SK-N-SH (cell line): ENCODE data around the gene GRM6. TPM values are rescaled to one million over a fixed set of nuclear protein-coding genes. Genes with fewer than 3 reads are reported as not detected.

ENCODE experiments used
- CTCF ChIA-PET: fragments of 300-600, 350-600 bp; formaldehyde crosslinking; extraction: SDS; loops from one replicate; lab custom pipeline; 2021; lab: Yijun Ruan, JAX
- POLR2A ChIA-PET: fragments of 350-600 bp; sonication (Branson Sonifier 250); formaldehyde crosslinking; extraction: SDS; loops from one replicate; lab custom pipeline; 2020; ENCODE audit warnings: antibody characterized with exemption, inconsistent platforms; lab: Yijun Ruan, JAX
- DNase-seq: peaks from one replicate; pipeline ENCODE4 v3.0.0; 2012
- H2AFZ ChIP-seq: fragments of 200-600 bp; sonication (generic); 2 replicates; pipeline ENCODE4 v1.8.1; 2016; ENCODE audit warnings: antibody characterized with exemption, mild to moderate bottlenecking, low read depth
- H3F3A ChIP-seq: fragments of 200-600 bp; sonication (generic); replicated peaks from 2 replicates; pipeline ENCODE3; 2016; ENCODE audit warnings: antibody characterized with exemption, mild to moderate bottlenecking; ENCODE audit not compliant: insufficient read depth
- H3K27ac ChIP-seq, 2 experiments: fragments of 200-500 bp in 1 of 2; fragments of 200-600 bp in 1 of 2; sonication (Bioruptor generic) in 1 of 2; sonication (generic), shearing (Covaris generic) in 1 of 2; 2 replicates each; pipeline versions ENCODE4 v1.5.1 to v1.6.1; 2014 to 2016; ENCODE audit warnings: low read depth in 2 of 2, inconsistent platforms in 1 of 2, low read length in 1 of 2, mild to moderate bottlenecking in 1 of 2, mixed read lengths in 1 of 2
- H3K27me3 ChIP-seq: fragments of 200-600 bp; sonication (generic), shearing (Covaris generic); 2 replicates; pipeline ENCODE4 v1.6.1; 2016; ENCODE audit warnings: mixed run types; ENCODE audit not compliant: insufficient read depth
- H3K36me3 ChIP-seq, 2 experiments: fragments of 200-500 bp in 1 of 2; fragments of 200-600 bp in 1 of 2; sonication (Bioruptor generic) in 1 of 2; sonication (generic) in 1 of 2; replicated peaks in 1 of 2; 2 replicates each; pipeline versions ENCODE3 to v1.5.1; 2014 to 2016; ENCODE audit warnings: low read length in 1 of 2, mild to moderate bottlenecking in 1 of 2; ENCODE audit not compliant: insufficient read depth in 2 of 2, control insufficient read depth in 1 of 2
- H3K4me1 ChIP-seq, 2 experiments: fragments of 200-500 bp in 1 of 2; fragments of 200-600 bp in 1 of 2; sonication (Bioruptor generic) in 1 of 2; sonication (generic), shearing (Covaris generic) in 1 of 2; 2 replicates each; pipeline versions ENCODE4 v1.5.1 to v1.6.1; 2014 to 2016; ENCODE audit warnings: low read depth in 1 of 2, low read length in 1 of 2, mixed run types in 1 of 2; ENCODE audit not compliant: insufficient read depth in 2 of 2, control insufficient read depth in 1 of 2
- H3K4me2 ChIP-seq: fragments of 200-600 bp; sonication (generic), shearing (Covaris generic); 2 replicates; pipeline ENCODE4 v1.6.1; 2017; ENCODE audit warnings: mixed run types
- H3K4me3 ChIP-seq, 2 experiments: fragments of 200-500 bp in 1 of 2; fragments of 200-600 bp in 1 of 2; sonication (Bioruptor generic) in 1 of 2; sonication (generic), shearing (Covaris generic) in 1 of 2; 2 replicates each; pipeline versions ENCODE4 v1.5.1 to v1.8.1; 2014 to 2016; ENCODE audit warnings: low read depth in 2 of 2, inconsistent platforms in 1 of 2, low read length in 1 of 2, mild to moderate bottlenecking in 1 of 2, mixed read lengths in 1 of 2, moderate library complexity in 1 of 2
- H3K79me2 ChIP-seq: fragments of 200-600 bp; sonication (generic); 2 replicates; pipeline ENCODE4 v1.8.1; 2017; ENCODE audit warnings: mild to moderate bottlenecking; ENCODE audit not compliant: insufficient read depth
- H3K9ac ChIP-seq: fragments of 200-600 bp; sonication (generic); 2 replicates; pipeline ENCODE4 v1.6.1; 2017; ENCODE audit warnings: mixed run types
- H3K9me2 ChIP-seq: fragments of 200-600 bp; sonication (generic); 2 replicates; pipeline ENCODE4 v1.6.1; 2017; ENCODE audit warnings: mixed run types
- H3K9me3 ChIP-seq: fragments of 200-600 bp; sonication (generic); 2 replicates; pipeline ENCODE4 v1.6.1; 2017; ENCODE audit warnings: mixed run types, mild to moderate bottlenecking, moderate library complexity
- H4K20me1 ChIP-seq: fragments of 200-600 bp; sonication (generic); 2 replicates; pipeline ENCODE4 v1.6.1; 2017; ENCODE audit warnings: mild to moderate bottlenecking, mixed run types; ENCODE audit not compliant: insufficient read depth
- EP300 ChIP-seq, 2 experiments: IDR thresholded peaks; 2 replicates each; pipeline versions ENCODE4 v1.4.0 to v1.6.1; 2012; ENCODE audit warnings: borderline replicate concordance in 1 of 2, low read depth in 1 of 2, low read length in 1 of 2
- EZH2phosphoT487 ChIP-seq: fragments of 200-600 bp; sonication (generic); IDR thresholded peaks from 2 replicates; pipeline ENCODE4 v1.6.1; 2017; ENCODE audit warnings: low read depth, mixed run types, mild to moderate bottlenecking, antibody characterized with exemption, moderate library complexity, borderline replicate concordance
- FOSL2 ChIP-seq: IDR thresholded peaks from 2 replicates; pipeline ENCODE4 v1.4.0; 2012; ENCODE audit warnings: low read depth, mild to moderate bottlenecking, moderate library complexity, borderline replicate concordance
- FOXM1 ChIP-seq: IDR thresholded peaks from 2 replicates; pipeline ENCODE4 v1.4.0; 2012; ENCODE audit warnings: low read depth, mild to moderate bottlenecking
- GATA2 ChIP-seq: sonication (generic); formaldehyde crosslinking; IDR thresholded peaks from 2 replicates; pipeline ENCODE4 v1.5.0; 2020; ENCODE audit warnings: mild to moderate bottlenecking, missing genetic modification reagents
- JUND ChIP-seq: IDR thresholded peaks from 2 replicates; pipeline ENCODE4 v1.4.0; 2012
- MEF2A ChIP-seq: IDR thresholded peaks from 2 replicates; pipeline ENCODE4 v1.4.0; 2012; ENCODE audit warnings: low read depth, borderline replicate concordance
- NFIC ChIP-seq: IDR thresholded peaks from 2 replicates; pipeline ENCODE4 v1.4.0; 2012; ENCODE audit warnings: borderline replicate concordance
- NRF1 ChIP-seq: IDR thresholded peaks from 2 replicates; pipeline ENCODE4 v1.6.1; 2012; ENCODE audit warnings: low read depth, mild to moderate bottlenecking, low read length
- POLR2AphosphoS5 ChIP-seq: IDR thresholded peaks from 2 replicates; pipeline ENCODE4 v1.6.1; 2012; ENCODE audit warnings: low read depth, low read length
- RFX5 ChIP-seq: IDR thresholded peaks from 2 replicates; pipeline ENCODE4 v1.6.1; 2012; ENCODE audit warnings: mild to moderate bottlenecking, improper control_type of control experiment, low read length
- SIN3A ChIP-seq: IDR thresholded peaks from 2 replicates; pipeline ENCODE4 v1.6.1; 2012; ENCODE audit warnings: low read depth, mild to moderate bottlenecking, low read length, moderate library complexity, borderline replicate concordance
- SMC3 ChIP-seq: IDR thresholded peaks from 2 replicates; pipeline ENCODE4 v1.6.1; 2012; ENCODE audit warnings: low read depth, low read length, improper control_type of control experiment
- TAF1 ChIP-seq: IDR thresholded peaks from 2 replicates; pipeline ENCODE4 v1.6.1; 2012; ENCODE audit warnings: low read depth, mild to moderate bottlenecking, low read length, moderate library complexity, borderline replicate concordance
- TEAD4 ChIP-seq: IDR thresholded peaks from 2 replicates; pipeline ENCODE4 v1.4.0; 2012; ENCODE audit warnings: mild to moderate bottlenecking, borderline replicate concordance; ENCODE audit not compliant: insufficient read depth
- WGBS: methylation state at CpG from one replicate; pipeline ENCODE4 v1.1.6; 2017; ENCODE audit warnings: low lambda C conversion rate; 5-methylcytosine and 5-hydroxymethylcytosine counted together
- polyA plus RNA-seq, 3 experiments: library from polyadenylated mRNA; depleted of rRNA; stranded (reverse); fragments of >200 nt; gene quantifications; 2 replicates each; pipeline ENCODE4 v1.2.3, GENCODE V29; 2012
- TF ChIP-seq, protein P1 (sequence below): IDR thresholded peaks from 2 replicates; pipeline ENCODE4 v1.4.0; 2012; ENCODE audit warnings: low read depth, borderline replicate concordance
- TF ChIP-seq, protein P2 (sequence below): fragments of 150-350 bp; IDR thresholded peaks from 2 replicates; pipeline ENCODE4 v1.6.1; 2017; ENCODE audit warnings: antibody characterized with exemption, low read length, low read depth, borderline replicate concordance
- TF ChIP-seq, protein P3 (sequence below): IDR thresholded peaks from 2 replicates; pipeline ENCODE4; 2012
- TF ChIP-seq, protein P4 (sequence below): IDR thresholded peaks from 2 replicates; pipeline ENCODE4 v1.4.0; 2012; ENCODE audit warnings: low read depth

The GRM6 gene
- polyA plus RNA-seq, 1 of the 3 experiments (the other 2 are of a cell fraction): not detected

DNA sequence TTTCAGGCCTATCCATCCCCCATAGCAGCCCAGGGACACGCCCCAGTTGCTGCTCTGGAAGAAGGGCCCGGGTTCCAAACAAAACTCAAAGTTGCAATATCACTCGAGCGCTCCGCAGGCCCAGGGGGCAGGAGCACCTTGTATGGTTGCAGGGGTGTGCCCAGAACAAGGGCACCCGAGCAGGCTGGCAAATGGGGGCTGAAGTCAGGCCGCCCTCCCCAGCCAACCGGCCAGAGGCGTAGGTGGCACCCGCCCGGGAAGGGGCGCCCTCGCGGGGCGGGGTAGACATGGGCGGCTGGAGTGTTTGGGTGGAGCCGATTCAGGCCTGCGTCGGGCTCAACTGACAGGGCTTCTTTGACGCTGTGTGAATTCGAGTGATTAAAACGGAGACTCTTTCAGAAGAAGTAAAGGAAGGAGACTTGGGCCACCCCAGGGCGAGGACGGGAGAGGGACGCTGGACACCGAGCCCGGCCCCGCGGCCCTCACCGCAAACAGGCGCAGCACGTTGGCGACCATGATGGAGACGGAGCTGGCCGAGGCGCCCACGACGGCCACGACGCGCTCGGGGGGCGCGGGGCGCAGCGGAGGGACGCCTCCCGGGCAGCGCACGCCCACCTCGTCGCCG lies 1.1 kb downstream of the GRM6 start:
- no peaks in the 10 kb centered on the region for H3K36me3 ChIP-seq
- CTCF ChIA-PET: interaction anchor here (1.0 kb wide), 1 partner anchor 19 kb away, joined by 4 read pairs; no protein-coding TSS in a partner anchor
- DNase-seq: no peak
- POLR2A ChIA-PET: no interaction called here
- no peak overlapping the region for H3K4me2 ChIP-seq
- no peak overlapping the region for H3K9ac ChIP-seq
- no peaks in the 10 kb centered on the region for H3K27me3 ChIP-seq
- H3K4me1 ChIP-seq: no peaks in the 10 kb centered on the region; a peak in 1 of 4 replicates
- no peaks in the 10 kb centered on the region for H3K9me2 ChIP-seq
- no peaks in the 10 kb centered on the region for H3K79me2 ChIP-seq
- 34% methylated on average over 18 of the region's 53 CpGs for WGBS
- no peaks in the 10 kb centered on the region for H3F3A ChIP-seq
- no peak overlapping the region for H3K27ac ChIP-seq
- H2AFZ ChIP-seq: no peak overlapping the region
- no peaks in the 10 kb centered on the region for H3K9me3 ChIP-seq
- TF ChIP-seq, protein P1, sequence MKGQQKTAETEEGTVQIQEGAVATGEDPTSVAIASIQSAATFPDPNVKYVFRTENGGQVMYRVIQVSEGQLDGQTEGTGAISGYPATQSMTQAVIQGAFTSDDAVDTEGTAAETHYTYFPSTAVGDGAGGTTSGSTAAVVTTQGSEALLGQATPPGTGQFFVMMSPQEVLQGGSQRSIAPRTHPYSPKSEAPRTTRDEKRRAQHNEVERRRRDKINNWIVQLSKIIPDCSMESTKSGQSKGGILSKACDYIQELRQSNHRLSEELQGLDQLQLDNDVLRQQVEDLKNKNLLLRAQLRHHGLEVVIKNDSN: no peak
- no peak for TF ChIP-seq JUND
- TF ChIP-seq RFX5: no peak
- no peak for TF ChIP-seq NRF1
- no peak for TF ChIP-seq SMC3
- no peak for TF ChIP-seq MEF2A
- no peak for TF ChIP-seq NFIC
- TF ChIP-seq EP300 (IDR thresholded peaks at IDR 0.05; ENCODE audit: borderline replicate concordance in 1 of 2, low read depth in 1 of 2, low read length in 1 of 2): no peak
- TF ChIP-seq EZH2phosphoT487: no peak
- no peak for TF ChIP-seq SIN3A
- TF ChIP-seq, protein P2, sequence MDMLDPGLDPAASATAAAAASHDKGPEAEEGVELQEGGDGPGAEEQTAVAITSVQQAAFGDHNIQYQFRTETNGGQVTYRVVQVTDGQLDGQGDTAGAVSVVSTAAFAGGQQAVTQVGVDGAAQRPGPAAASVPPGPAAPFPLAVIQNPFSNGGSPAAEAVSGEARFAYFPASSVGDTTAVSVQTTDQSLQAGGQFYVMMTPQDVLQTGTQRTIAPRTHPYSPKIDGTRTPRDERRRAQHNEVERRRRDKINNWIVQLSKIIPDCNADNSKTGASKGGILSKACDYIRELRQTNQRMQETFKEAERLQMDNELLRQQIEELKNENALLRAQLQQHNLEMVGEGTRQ: no peak
- TF ChIP-seq GATA2 (CRISPR knock-in tag): no peak
- TF ChIP-seq, protein P3, sequence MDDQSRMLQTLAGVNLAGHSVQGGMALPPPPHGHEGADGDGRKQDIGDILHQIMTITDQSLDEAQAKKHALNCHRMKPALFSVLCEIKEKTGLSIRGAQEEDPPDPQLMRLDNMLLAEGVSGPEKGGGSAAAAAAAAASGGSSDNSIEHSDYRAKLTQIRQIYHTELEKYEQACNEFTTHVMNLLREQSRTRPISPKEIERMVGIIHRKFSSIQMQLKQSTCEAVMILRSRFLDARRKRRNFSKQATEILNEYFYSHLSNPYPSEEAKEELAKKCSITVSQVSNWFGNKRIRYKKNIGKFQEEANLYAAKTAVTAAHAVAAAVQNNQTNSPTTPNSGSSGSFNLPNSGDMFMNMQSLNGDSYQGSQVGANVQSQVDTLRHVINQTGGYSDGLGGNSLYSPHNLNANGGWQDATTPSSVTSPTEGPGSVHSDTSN: no peak
- TF ChIP-seq, all 33 proteins: peak for 0
- Histone ChIP-seq H3K4me3 (no peak overlapping the region), H4K20me1 (no peaks in the 10 kb centered on the region)

DNA sequence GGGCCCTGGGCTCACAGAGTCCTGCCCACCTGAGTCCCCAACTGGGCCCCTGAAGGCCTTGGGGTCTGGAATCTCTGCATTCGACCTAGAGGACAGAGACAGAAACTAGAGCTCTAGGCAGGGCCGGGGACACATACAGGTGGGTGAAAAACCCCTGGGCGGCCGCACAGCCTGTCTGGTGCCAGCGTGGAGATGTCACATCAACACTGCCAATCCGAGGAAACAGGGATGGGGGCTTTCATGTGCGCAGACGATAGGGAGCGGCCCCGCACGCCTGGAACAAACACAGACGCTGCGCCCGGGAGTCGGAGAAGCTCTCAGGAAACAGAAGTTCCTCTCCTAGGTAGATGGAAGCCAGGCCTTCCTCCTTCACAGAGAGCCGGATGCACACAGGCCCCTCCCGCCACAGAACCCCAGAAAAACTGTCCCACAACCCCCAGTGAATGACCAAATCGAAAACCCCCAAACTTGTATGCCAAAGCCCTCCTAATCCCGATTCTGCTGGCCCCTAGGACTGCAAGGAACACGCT lies 1.8 kb downstream of the GRM6 start:
- H3K9me3 ChIP-seq: no peaks in the 10 kb centered on the region
- CTCF ChIA-PET: no interaction called here
- no peaks in the 10 kb centered on the region for H4K20me1 ChIP-seq
- TF ChIP-seq TAF1 (no peak), POLR2AphosphoS5 (no peak), SIN3A (no peak), NRF1 (no peak), RFX5 (no peak), FOSL2 (no peak), TEAD4 (no peak), JUND (no peak), FOXM1 (no peak), GATA2 (CRISPR knock-in tag) (no peak)
- TF ChIP-seq, protein P1: no peak
- TF ChIP-seq, protein P4, sequence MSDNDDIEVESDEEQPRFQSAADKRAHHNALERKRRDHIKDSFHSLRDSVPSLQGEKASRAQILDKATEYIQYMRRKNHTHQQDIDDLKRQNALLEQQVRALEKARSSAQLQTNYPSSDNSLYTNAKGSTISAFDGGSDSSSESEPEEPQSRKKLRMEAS: no peak
- TF ChIP-seq, protein P2: no peak

More for the DNA sequence above, 1.8 kb downstream of the GRM6 start:
- H3K4me1 ChIP-seq: no peaks in the 10 kb centered on the region; a peak in 1 of 4 replicates
- WGBS: 19% methylated on average over 12 of the region's 20 CpGs
- no peak overlapping the region for H2AFZ ChIP-seq
- H3F3A ChIP-seq: no peaks in the 10 kb centered on the region
- no peaks in the 10 kb centered on the region for H3K79me2 ChIP-seq
- H3K36me3 ChIP-seq: no peaks in the 10 kb centered on the region
- no peaks in the 10 kb centered on the region for H3K27me3 ChIP-seq
- no peak overlapping the region for H3K9ac ChIP-seq
- no peak overlapping the region for H3K27ac ChIP-seq
- no peak overlapping the region for H3K4me2 ChIP-seq
- H3K4me3 ChIP-seq: no peak overlapping the region
- no peaks in the 10 kb centered on the region for H3K9me2 ChIP-seq
- POLR2A ChIA-PET: no interaction called here
- DNase-seq: no peak
